HG03175 (cell line): ENCODE data around the gene DTD1.
"Not testable (repeated sequence)": the region's sequence is repeated elsewhere in the genome, so short reads cannot be mapped to it uniquely, and the experiment has no call there.

Experiments
- ATAC-seq: cut with Tn5 transposase; IDR thresholded peaks from one replicate; pipeline ENCODE4 v1.9.1; 2021; ENCODE audit warnings: mild to moderate bottlenecking, moderate library complexity; ENCODE audit not compliant: unreplicated experiment

Gene DTD1

DNA sequence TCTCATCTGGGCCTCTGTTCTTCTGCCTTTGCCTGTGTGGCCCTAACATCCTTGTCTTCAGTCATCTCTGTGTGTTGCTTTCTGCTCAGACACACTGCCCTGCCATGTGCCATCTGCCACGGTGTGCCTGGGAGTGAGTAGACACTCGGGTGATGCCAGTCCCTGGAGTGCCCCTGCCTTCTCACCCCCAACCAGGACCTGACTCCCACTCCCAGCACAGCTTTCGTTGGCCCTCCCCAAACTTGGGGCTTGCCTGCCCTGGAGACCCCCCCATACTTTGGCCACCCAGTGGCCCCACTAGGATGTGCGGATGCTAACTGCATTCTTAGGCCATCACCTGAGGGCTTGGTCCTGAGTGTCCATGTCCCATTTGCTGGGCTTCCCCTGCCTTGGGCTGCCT lies 149.3 kb downstream of the DTD1 start:
- no peak for ATAC-seq

DNA sequence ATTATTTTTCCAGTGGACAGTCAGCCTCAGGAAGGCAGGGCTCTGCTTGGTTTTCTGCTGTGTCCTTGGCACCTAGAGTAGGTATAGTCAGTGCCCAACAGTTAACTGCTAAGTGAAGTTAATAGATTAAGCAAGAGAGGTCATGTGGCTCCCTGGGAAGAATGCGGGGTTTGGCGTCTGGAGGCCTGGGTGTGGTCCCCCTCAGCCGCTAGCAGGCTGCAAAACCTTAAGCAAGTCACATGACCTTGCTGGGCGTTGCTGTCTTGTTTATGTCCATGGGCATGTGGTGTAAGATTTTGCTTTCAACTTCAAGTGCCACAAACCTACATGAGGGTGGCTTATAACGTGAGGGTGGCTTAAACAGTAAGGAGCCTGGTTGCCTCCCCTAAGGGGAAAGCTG lies 150.2 kb downstream of the DTD1 start:
- ATAC-seq = no peak

DNA sequence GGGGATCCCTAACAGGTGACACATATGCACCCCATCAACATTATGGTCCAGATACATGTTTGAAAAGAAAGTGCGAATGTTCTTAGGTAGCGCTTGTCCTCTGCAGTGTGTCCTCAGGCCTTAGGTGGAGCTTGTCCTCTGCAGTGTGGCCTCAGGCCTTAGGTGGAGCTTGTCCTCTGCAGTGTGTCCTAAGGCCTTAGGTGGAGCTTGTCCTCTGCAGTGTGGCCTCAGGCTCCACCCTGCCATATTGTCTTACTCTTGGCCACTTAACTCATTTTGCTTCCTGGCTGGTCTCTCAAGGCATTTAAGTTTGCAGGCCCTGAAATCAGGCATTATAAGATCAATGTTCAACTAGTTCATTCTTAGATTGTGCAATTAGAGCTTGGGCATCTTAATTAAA lies 151.0 kb downstream of the DTD1 start:
- no peak for ATAC-seq

GRCh38 chr20:18739751-18740166 lies 151.9 kb downstream of the DTD1 start:
- no peak for ATAC-seq

GRCh38 chr20:18740726-18741125 lies 152.9 kb downstream of the DTD1 start:
- no peak for ATAC-seq

- ATAC-seq = no peak
Observed at GRCh38 chr20:18742841-18743240, 155.0 kb downstream of the DTD1 start.

- no peak for ATAC-seq
Observed at GRCh38 chr20:18743665-18744440, 156.0 kb downstream of the DTD1 start.

DNA sequence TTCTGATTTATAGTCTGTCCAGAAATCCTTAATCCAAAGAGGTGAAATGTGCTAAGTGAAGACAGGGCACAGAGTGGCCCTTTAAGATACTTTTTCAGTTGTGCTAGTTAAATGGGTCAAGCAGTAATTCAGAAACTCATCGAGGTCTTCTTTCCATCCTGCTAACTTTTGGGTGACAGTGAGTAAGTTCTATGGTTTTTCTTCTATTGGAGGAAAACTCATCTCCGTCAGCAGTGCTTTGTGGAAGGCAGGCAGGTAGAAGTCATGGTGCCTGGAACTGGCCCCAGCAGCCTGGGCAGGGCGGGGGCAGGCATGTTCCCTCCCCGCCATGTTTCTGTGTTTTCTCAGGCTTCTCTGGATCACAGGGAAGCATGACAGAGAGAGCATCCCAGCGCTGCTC lies 159.2 kb downstream of the DTD1 start:
- ATAC-seq = no peak

- ATAC-seq = no peak
Observed at GRCh38 chr20:18748987-18749386, 161.1 kb downstream of the DTD1 start.

DNA sequence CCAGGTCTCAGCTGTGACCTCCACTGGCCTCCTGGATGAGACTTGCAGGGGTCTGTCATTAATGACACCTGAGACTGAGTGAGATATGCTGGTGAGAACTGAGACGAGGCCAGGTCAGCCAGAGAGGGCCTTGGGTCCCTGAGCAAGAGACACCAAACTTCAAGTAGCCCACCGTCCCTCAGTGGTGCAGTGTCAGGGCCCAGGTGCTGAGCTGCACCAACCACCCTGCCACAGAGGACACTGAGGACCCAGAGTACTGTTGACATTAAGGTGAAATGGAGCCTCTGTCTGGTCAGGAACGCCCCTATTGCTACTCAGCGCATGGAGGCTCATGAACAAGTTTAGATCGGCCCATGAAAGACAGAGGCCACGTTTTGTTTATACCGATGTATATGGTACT lies 161.7 kb downstream of the DTD1 start:
- ATAC-seq = no peak

GRCh38 chr20:18750735-18751134 lies 162.9 kb downstream of the DTD1 start:
- ATAC-seq = no peak

- ATAC-seq = peak; percentile 99
Observed at GRCh38 chr20:18754030-18754652, 166.3 kb downstream of the DTD1 start.

GRCh38 chr20:18754653-18755045 lies 166.8 kb downstream of the DTD1 start:
- no peak for ATAC-seq

DNA sequence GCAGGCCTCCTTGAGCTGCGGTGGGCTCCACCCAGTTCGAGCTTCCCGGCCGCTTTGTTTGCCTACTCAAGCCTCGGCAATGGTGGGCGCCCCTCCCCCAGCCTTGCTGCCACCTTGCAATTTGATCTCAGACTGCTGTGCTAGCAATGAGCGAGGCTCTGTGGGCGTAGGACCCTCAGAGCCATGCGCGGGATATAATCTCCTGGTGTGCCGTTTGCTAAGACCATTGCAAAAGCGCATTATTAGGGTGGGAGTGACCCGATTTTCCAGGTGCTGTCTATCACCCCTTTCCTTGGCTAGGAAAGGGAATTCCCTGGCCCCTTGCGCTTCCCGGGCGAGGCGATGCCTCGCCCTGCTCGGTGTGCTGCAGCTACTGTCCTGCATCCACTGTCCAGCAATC lies 173.0 kb downstream of the DTD1 start:
- not testable (repeated sequence) for ATAC-seq

DNA sequence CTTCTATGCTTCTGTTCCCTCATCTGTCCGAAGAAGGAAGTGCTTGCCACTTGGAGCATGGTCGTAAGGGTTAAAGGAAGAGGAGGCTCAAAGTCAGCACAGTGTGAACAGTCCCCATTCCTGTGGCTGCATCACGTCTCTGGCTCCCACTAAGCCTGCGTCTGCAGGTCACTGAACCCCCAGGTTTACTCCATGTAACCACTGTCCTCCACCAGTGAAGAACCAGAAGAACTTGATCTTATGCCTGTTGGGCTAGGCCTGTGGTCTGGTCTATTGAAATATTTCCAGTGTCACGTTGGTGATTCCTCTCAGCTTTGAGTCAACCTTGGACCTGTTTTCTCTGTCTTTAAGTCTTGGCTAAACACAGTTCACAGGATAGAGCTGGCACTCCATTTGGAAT lies 179.8 kb downstream of the DTD1 start:
- no peak for ATAC-seq

DNA sequence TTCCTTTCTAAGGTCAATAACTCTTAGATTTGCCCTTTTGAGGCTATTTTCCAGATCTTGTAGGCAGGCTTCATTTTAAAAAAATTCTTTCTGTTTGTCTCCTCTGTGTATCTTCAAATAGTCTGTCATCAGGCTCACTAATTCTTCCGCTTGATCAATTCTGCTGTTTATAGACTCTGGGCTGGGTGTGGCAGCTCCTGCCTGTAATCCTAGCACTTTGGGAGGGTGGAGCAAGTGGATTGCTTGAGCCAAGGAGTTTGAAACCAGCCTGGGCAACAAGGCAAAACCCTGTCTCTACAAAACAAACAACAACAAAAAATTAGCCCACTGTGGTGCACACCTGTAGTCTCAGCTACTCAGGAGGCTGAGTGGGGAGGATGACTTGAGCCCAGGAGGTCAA lies 185.7 kb downstream of the DTD1 start:
- ATAC-seq = no peak

DNA sequence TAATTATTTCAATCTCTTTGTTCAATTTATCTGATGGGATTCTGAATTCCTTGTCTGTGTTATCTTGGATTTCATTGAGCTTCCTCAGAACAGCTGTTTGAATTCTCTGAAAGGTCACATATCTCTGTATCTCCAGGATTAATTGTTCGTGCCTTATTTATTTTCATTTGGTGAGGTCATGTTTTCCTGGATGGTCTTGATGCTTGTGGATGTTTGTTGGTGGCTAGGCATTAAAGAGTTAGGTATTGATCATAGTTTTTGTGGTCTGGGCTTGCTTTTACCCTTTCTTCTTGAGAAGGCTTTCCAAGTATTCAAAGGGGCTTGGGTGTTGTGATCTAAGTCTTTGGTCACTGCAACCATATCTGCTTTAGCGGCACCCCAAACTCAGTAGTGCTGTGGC lies 186.4 kb downstream of the DTD1 start:
- ATAC-seq = no peak

DNA sequence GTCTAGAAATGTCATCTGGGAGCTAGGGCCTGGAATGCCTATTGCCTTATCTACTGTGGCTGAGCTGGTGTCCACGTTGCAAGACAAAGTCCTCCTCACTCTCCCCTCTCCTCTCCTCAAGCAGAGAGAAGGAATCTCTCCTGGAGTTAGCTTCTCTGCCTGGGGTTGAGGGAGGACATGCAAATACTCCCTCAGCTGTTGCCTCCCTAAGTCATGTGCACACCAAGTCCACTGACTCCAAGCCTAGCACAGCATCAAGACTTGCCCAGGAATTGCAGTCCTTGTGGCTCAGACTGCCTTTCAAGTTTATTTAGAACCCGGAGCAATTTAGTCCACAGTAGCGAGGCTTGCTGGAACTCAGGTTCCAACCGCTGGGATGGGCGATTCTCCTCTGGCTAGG lies 187.8 kb downstream of the DTD1 start:
- ATAC-seq = no peak

- no peak for ATAC-seq
Observed at GRCh38 chr20:18778690-18779392, 191.0 kb downstream of the DTD1 start.

DNA sequence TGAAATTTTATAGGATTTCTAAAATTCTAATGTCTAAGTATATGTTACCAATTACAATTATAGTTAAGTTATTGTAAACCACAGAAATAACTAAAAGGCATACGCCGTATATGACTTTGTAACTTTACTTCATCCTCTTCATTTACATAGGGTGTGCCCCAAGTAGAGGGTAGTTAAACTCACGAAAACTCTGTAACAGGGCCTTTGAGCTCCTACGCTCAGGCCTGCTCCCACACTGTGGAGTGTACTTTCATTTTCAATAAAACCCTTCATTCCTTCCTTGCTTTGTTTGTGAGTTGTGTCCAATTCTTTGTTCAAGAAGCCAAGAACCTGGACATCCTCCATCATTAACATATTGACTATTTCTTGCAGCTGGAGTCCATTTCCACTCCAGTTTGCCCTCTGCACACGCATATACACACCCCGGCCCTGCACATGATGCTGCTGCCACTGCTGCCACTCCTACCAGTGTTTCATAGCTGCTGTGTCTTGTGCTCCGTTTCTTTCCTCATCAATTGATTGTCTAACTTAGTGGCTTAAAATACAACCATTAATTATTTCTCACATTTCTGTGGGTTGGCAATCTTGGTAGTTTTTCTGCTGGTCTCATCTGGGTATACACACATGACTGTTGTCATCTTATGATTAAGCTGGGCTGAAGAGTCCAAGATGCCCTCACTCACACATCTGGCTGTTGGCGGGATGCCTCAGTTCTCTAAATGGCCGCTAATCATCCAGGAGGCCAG lies 192.7 kb downstream of the DTD1 start:
- no peak for ATAC-seq

GRCh38 chr20:18781509-18781908 lies 193.7 kb downstream of the DTD1 start:
- ATAC-seq = no peak
